Lower lobe of right lung (tissue), 2 donors: ENCODE measurements around the gene LRP1B. TPM values are rescaled to one million over a fixed set of nuclear protein-coding genes. Genes with fewer than 3 reads are reported as not detected.

Source experiments
- ATAC-seq, 2 donors: fragments of 200-7000 bp; cut with Tn5 transposase; one replicate each; pipeline ENCODE4 v1.9.1; 2020 to 2022; ENCODE audit warnings: mild to moderate bottlenecking in 2 of 2, moderate library complexity in 2 of 2
- DNase-seq: peaks from one replicate; pipeline ENCODE4 v3.0.0-alpha.2; 2020
- H3K27ac ChIP-seq: fragments of 200-600 bp; one replicate; pipeline ENCODE4 v1.8.0; 2022
- H3K27me3 ChIP-seq: fragments of 200-600 bp; one replicate; pipeline ENCODE4 v1.8.0; 2022; ENCODE audit warnings: low read depth
- H3K36me3 ChIP-seq: fragments of 200-600 bp; one replicate; pipeline ENCODE4 v1.8.0; 2022; ENCODE audit warnings: mild to moderate bottlenecking
- H3K4me1 ChIP-seq: fragments of 200-600 bp; one replicate; pipeline ENCODE4 v1.8.0; 2022
- H3K4me3 ChIP-seq: fragments of 200-600 bp; one replicate; pipeline ENCODE4 v1.8.0; 2022; ENCODE audit warnings: mild to moderate bottlenecking
- H3K9me3 ChIP-seq: fragments of 200-600 bp; one replicate; pipeline ENCODE4 v1.8.0; 2022
- CTCF ChIP-seq: fragments of 200-600 bp; IDR thresholded peaks from one replicate; pipeline ENCODE4 v1.8.0; 2022; ENCODE audit warnings: antibody characterized with exemption, mild to moderate bottlenecking
- intact Hi-C: fragments of 100-400 bp; cut with DNase I; formaldehyde crosslinking; loops from one replicate; pipeline ENCODE4 v1.11.0; 2022
- total RNA-seq: library from RNA; stranded (reverse); fragmentation: NEBNext Ultra II Directional; extraction: Animal tissue kit (Norgen Biotek cat#: 25700); gene quantifications from one replicate; pipeline ENCODE4 v1.2.1, GENCODE V29; 2021
- donor health status: DM: no; HTN: yes; CAD: no; lungs with severe emphysema.

Gene LRP1B
- total RNA-seq, 1 donor from 2014 or later: 0.09 TPM

- Histone ChIP-seq H3K4me1 (no peaks in the 10 kb centered on the region), H3K9me3 (no peaks in the 10 kb centered on the region), H3K36me3 (no peaks in the 10 kb centered on the region), H3K27ac (no peak overlapping the region), H3K4me3 (no peak overlapping the region), H3K27me3 (no peaks in the 10 kb centered on the region)
- no peak for TF ChIP-seq CTCF
- no peak for DNase-seq
- no peak for ATAC-seq
- intact Hi-C loops: no loop called here
Observed at GRCh38 chr2:142010477-142011270, 120.1 kb downstream of the LRP1B start.

GRCh38 chr2:142008135-142008744, 122.6 kb downstream of the LRP1B start:
- intact Hi-C loops: no loop called here
- no peaks in the 10 kb centered on the region for H3K9me3 ChIP-seq
- H3K27me3 ChIP-seq: no peaks in the 10 kb centered on the region
- H3K4me1 ChIP-seq: no peaks in the 10 kb centered on the region
- H3K36me3 ChIP-seq: no peaks in the 10 kb centered on the region
- no peak for TF ChIP-seq CTCF
- no peak overlapping the region for H3K27ac ChIP-seq
- ATAC-seq (no peak), DNase-seq (no peak)
- no peak overlapping the region for H3K4me3 ChIP-seq

- intact Hi-C loops: no loop called here
- Histone ChIP-seq H3K9me3 (no peaks in the 10 kb centered on the region), H3K27ac (no peak overlapping the region), H3K27me3 (no peaks in the 10 kb centered on the region), H3K4me3 (no peak overlapping the region), H3K4me1 (no peaks in the 10 kb centered on the region), H3K36me3 (no peaks in the 10 kb centered on the region)
- TF ChIP-seq CTCF: no peak
- no peak for DNase-seq
- no peak for ATAC-seq
Observed at GRCh38 chr2:141994066-141994465, 136.8 kb downstream of the LRP1B start.

- H3K4me1 ChIP-seq: no peaks in the 10 kb centered on the region
- DNase-seq (no peak), ATAC-seq (no peak)
- no peaks in the 10 kb centered on the region for H3K9me3 ChIP-seq
- H3K27me3 ChIP-seq: no peaks in the 10 kb centered on the region
- no peak overlapping the region for H3K4me3 ChIP-seq
- no peak for TF ChIP-seq CTCF
- intact Hi-C loops: no loop called here
- H3K36me3 ChIP-seq: no peaks in the 10 kb centered on the region
- H3K27ac ChIP-seq: no peak overlapping the region
Observed at GRCh38 chr2:141992695-141993094, 138.1 kb downstream of the LRP1B start.

GRCh38 chr2:141968433-141968832, 162.4 kb downstream of the LRP1B start:
- intact Hi-C loops: no loop called here
- ATAC-seq: no peak

More at GRCh38 chr2:141968433-141968832, 162.4 kb downstream of the LRP1B start:
- Histone ChIP-seq H3K36me3 (no peaks in the 10 kb centered on the region), H3K27ac (no peak overlapping the region), H3K4me3 (no peak overlapping the region), H3K4me1 (no peaks in the 10 kb centered on the region), H3K27me3 (no peaks in the 10 kb centered on the region), H3K9me3 (no peaks in the 10 kb centered on the region)
- DNase-seq: no peak
- no peak for TF ChIP-seq CTCF
